Gastrocnemius medialis (tissue), 4 donors: ENCODE data around the gene MAN2A1. TPM values are rescaled to one million over a fixed set of nuclear protein-coding genes. Genes with fewer than 3 reads are reported as not detected.

Experiments
- ATAC-seq, 2 donors: fragments of 150-250 bp; one replicate each; pipeline ENCODE4 v1.9.1; 2016
- DNase-seq, 2 donors: peaks; one replicate each; pipeline ENCODE4 v3.0.0-alpha.2; 2019
- H3K27ac ChIP-seq, 4 donors: fragments of 200-600 bp; sonication (generic); 1 replicate in 1 of 4; 2 replicates in 3 of 4; pipeline ENCODE4 v1.5.1; 2016 to 2018; ENCODE audit warnings: mild to moderate bottlenecking in 2 of 4, moderate library complexity in 1 of 4
- H3K27me3 ChIP-seq, 3 donors: fragments of 200-600 bp; sonication (generic) in 2 of 3; 1 replicate in 1 of 3; 2 replicates in 2 of 3; pipeline versions ENCODE4 v1.5.1 to v1.6.0; 2016 to 2019; ENCODE audit warnings: mild to moderate bottlenecking in 1 of 3, moderate library complexity in 1 of 3
- H3K36me3 ChIP-seq, 2 donors: fragments of 200-600 bp; sonication (generic) in 1 of 2; one replicate each; pipeline ENCODE4 v1.5.1; 2017 to 2018
- H3K4me1 ChIP-seq, 2 donors: fragments of 200-600 bp; sonication (generic) in 1 of 2; one replicate each; pipeline ENCODE4 v1.5.1; 2016 to 2017; ENCODE audit warnings: mild to moderate bottlenecking in 2 of 2
- H3K4me3 ChIP-seq, 4 donors: fragments of 200-600 bp; sonication (generic) in 3 of 4; 1 replicate in 1 of 4; 2 replicates in 3 of 4; pipeline ENCODE4 v1.5.1; 2016 to 2019; ENCODE audit warnings: mild to moderate bottlenecking in 2 of 4
- H3K9me3 ChIP-seq, 3 donors: fragments of 200-600 bp; sonication (generic) in 2 of 3; 1 replicate in 1 of 3; 2 replicates in 2 of 3; pipeline ENCODE4 v1.5.1; 2016 to 2019
- POLR2A ChIP-seq, 2 donors: fragments of 450-650 bp; IDR thresholded peaks; one replicate each; pipeline ENCODE4 v1.6.1; 2017; ENCODE audit warnings: antibody characterized with exemption in 2 of 2, mild to moderate bottlenecking in 2 of 2, moderate library complexity in 2 of 2
- in situ Hi-C, 4 donors: fragments of 200-750 bp; cut with MboI; loops; one replicate each; pipeline versions ENCODE4 v1.15.0 to v1.8.0; 2017; ENCODE audit warnings: low sequenced_read_pairs in 4 of 4
- intact Hi-C: fragments of 100-400 bp; cut with DNase I; formaldehyde crosslinking; loops from one replicate; pipeline ENCODE4 v1.15.1; 2023; ENCODE audit warnings: low total_unique reads
- total RNA-seq, 4 donors: library from RNA; depleted of rRNA; stranded (reverse); fragments of >200 nt; gene quantifications; one replicate each; pipeline versions ENCODE4 v1.1.0 to v1.2.3, GENCODE V29; 2016
- TF ChIP-seq, protein P1 (sequence below), 5 experiments: fragments of 450-650 bp in 3 of 5; fragments of 200-600 bp in 2 of 5; sonication (generic) in 2 of 5; IDR thresholded peaks in 4 of 5; conservative IDR thresholded peaks in 1 of 5; 1 replicate in 4 of 5; 2 replicates in 1 of 5; pipeline ENCODE4 v1.5.1; 2016 to 2019; ENCODE audit warnings: antibody characterized with exemption in 5 of 5, mild to moderate bottlenecking in 3 of 5, moderate library complexity in 3 of 5

Gene MAN2A1
- total RNA-seq, 4 donors from 2014 or later: 15.0 to 28.6 (median 19.8) TPM

- Histone ChIP-seq H3K27me3 (no peaks in the 10 kb centered on the region), H3K27ac (no peak overlapping the region), H3K4me3 (no peak overlapping the region), H3K4me1 (no peaks in the 10 kb centered on the region), H3K9me3 (no peaks in the 10 kb centered on the region), H3K36me3 (peaks cover 0 to 7% of the 10 kb centered on the region in 2 donors)
- in situ Hi-C loops: no loop called here
- TF ChIP-seq, protein P1, sequence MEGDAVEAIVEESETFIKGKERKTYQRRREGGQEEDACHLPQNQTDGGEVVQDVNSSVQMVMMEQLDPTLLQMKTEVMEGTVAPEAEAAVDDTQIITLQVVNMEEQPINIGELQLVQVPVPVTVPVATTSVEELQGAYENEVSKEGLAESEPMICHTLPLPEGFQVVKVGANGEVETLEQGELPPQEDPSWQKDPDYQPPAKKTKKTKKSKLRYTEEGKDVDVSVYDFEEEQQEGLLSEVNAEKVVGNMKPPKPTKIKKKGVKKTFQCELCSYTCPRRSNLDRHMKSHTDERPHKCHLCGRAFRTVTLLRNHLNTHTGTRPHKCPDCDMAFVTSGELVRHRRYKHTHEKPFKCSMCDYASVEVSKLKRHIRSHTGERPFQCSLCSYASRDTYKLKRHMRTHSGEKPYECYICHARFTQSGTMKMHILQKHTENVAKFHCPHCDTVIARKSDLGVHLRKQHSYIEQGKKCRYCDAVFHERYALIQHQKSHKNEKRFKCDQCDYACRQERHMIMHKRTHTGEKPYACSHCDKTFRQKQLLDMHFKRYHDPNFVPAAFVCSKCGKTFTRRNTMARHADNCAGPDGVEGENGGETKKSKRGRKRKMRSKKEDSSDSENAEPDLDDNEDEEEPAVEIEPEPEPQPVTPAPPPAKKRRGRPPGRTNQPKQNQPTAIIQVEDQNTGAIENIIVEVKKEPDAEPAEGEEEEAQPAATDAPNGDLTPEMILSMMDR (IDR thresholded peaks at IDR 0.05 in 4 of 5, conservative IDR thresholded peaks at IDR 0.05 in 1 of 5): no peak
- TF ChIP-seq POLR2A (IDR thresholded peaks at IDR 0.05): no peak
- intact Hi-C loops: no loop called here
- no peak for DNase-seq
- ATAC-seq: no peak
Measured at GRCh38 chr5:109805883-109806282, 116.2 kb downstream of the MAN2A1 start.

GRCh38 chr5:109812698-109813097 is 123.0 kb downstream of the MAN2A1 start:
- Histone ChIP-seq H3K9me3 (no peaks in the 10 kb centered on the region), H3K27ac (no peak overlapping the region), H3K36me3 (peaks cover 0 to 6% of the 10 kb centered on the region in 2 donors), H3K27me3 (no peaks in the 10 kb centered on the region), H3K4me3 (no peak overlapping the region), H3K4me1 (peaks cover 0 to 7% of the 10 kb centered on the region in 2 donors)
- intact Hi-C loops: no loop called here
- in situ Hi-C loops: no loop called here
- no peak for ATAC-seq
- TF ChIP-seq POLR2A (IDR thresholded peaks at IDR 0.05): no peak
- TF ChIP-seq, protein P1 (IDR thresholded peaks at IDR 0.05 in 4 of 5, conservative IDR thresholded peaks at IDR 0.05 in 1 of 5): no peak
- DNase-seq: no peak

GRCh38 chr5:109816732-109817131 is 127.0 kb downstream of the MAN2A1 start:
- Histone ChIP-seq H3K36me3 (peaks cover 0 to 38% of the 10 kb centered on the region in 2 donors), H3K27ac (no peak overlapping the region), H3K4me3 (no peak overlapping the region), H3K27me3 (no peaks in the 10 kb centered on the region), H3K9me3 (no peaks in the 10 kb centered on the region), H3K4me1 (peaks cover 0 to 7% of the 10 kb centered on the region in 2 donors)
- in situ Hi-C loops (no loop called here), intact Hi-C loops (no loop called here)
- TF ChIP-seq POLR2A (IDR thresholded peaks at IDR 0.05): no peak
- TF ChIP-seq, protein P1 (IDR thresholded peaks at IDR 0.05 in 4 of 5, conservative IDR thresholded peaks at IDR 0.05 in 1 of 5): no peak
- ATAC-seq: no peak
- no peak for DNase-seq

DNA sequence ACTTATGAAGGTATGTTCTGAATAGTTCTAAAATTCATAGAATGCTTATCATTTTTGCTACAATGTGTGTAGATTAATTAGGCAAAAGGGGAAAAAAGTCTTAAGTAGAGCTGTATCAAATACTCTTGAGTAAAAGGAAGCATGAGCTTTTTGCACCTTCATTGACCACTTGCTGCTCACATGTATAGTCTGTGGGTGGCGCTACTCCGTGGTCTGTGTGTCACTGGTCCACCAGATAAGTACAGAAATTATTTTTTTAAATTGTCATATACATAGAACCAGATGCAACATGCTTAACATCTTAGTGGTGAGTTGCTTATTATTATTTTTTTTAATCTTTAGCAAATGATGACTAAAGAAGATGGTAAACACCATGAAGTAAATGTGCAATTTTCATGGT is 130.2 kb downstream of the MAN2A1 start:
- H3K9me3 ChIP-seq: no peaks in the 10 kb centered on the region

More for the DNA sequence above, 130.2 kb downstream of the MAN2A1 start:
- Histone ChIP-seq H3K27ac (no peak overlapping the region), H3K4me3 (no peak overlapping the region), H3K36me3 (peaks cover 0 to 50% of the 10 kb centered on the region in 2 donors), H3K27me3 (no peaks in the 10 kb centered on the region), H3K4me1 (no peaks in the 10 kb centered on the region)
- DNase-seq (no peak), ATAC-seq (no peak)
- intact Hi-C loops (no loop called here), in situ Hi-C loops (no loop called here)
- TF ChIP-seq POLR2A (IDR thresholded peaks at IDR 0.05): no peak
- TF ChIP-seq, protein P1 (IDR thresholded peaks at IDR 0.05 in 4 of 5, conservative IDR thresholded peaks at IDR 0.05 in 1 of 5): no peak
